PC-3 (cell line): Measurements from ENCODE around the gene SLC9B2. TPM values are rescaled to one million over a fixed set of nuclear protein-coding genes. Genes with fewer than 3 reads are reported as not detected.
"Not testable (repeated sequence)": the region's sequence is repeated elsewhere in the genome, so short reads cannot be mapped to it uniquely, and the experiment has no call there.

ENCODE experiments used
- ATAC-seq: fragments of 200-7000 bp; cut with Tn5 transposase; 2 replicates; pipeline ENCODE4 v1.9.1; 2020; ENCODE audit warnings: mild to moderate bottlenecking, moderate library complexity
- BruUV-seq: library from RNA; stranded (reverse); fragments of 400-500 nt; replicated peaks from 2 replicates; lab custom pipeline; 2021; lab: Mats Ljungman, UMichigan
- CTCF ChIA-PET: fragments of 300-600 bp; sonication (Branson Sonifier 250); formaldehyde crosslinking; loops from one replicate; lab custom pipeline; 2022; ENCODE audit warnings: antibody characterized with exemption; lab: Charles Lee
- POLR2A ChIA-PET: fragments of 300-600 bp; sonication (Branson Sonifier 250); formaldehyde crosslinking; loops from one replicate; lab custom pipeline; 2022; ENCODE audit warnings: antibody characterized with exemption; ENCODE audit not compliant: unreplicated experiment; lab: Charles Lee
- DNase-seq: peaks from one replicate; pipeline ENCODE4 v3.0.0-alpha.2; 2015
- H2AFZ ChIP-seq: fragments of 300-600 bp; sonication (generic); 2 replicates; pipeline ENCODE4 v1.6.0; 2016; ENCODE audit warnings: antibody characterized with exemption, low read length
- H3F3A ChIP-seq: fragments of 300-600 bp; sonication (generic); one replicate; pipeline ENCODE4 v1.6.0; 2017; ENCODE audit warnings: antibody characterized with exemption, low read length, control low read depth, mild to moderate bottlenecking; ENCODE audit not compliant: unreplicated experiment
- H3K27ac ChIP-seq: fragments of 300-600 bp; sonication (generic); 2 replicates; pipeline ENCODE4 v1.5.1; 2016; ENCODE audit warnings: mild to moderate bottlenecking, low read length
- H3K27me3 ChIP-seq: fragments of 300-600 bp; sonication (generic); 2 replicates; pipeline ENCODE4 v1.6.1; 2016; ENCODE audit warnings: low read length, mixed read lengths
- H3K36me3 ChIP-seq: fragments of 300-600 bp; sonication (generic); 2 replicates; pipeline ENCODE4 v1.6.1; 2016; ENCODE audit warnings: low read depth, mixed run types, low read length, mixed read lengths
- H3K4me1 ChIP-seq: fragments of 300-600 bp; sonication (generic); 2 replicates; pipeline ENCODE4 v1.5.1; 2016; ENCODE audit warnings: low read length; ENCODE audit not compliant: insufficient read depth
- H3K4me2 ChIP-seq: fragments of 300-600 bp; sonication (generic); 2 replicates; pipeline ENCODE4 v1.6.0; 2016; ENCODE audit warnings: low read length
- H3K4me3 ChIP-seq: fragments of 300-600 bp; sonication (generic); 2 replicates; pipeline ENCODE4 v1.5.1; 2016; ENCODE audit warnings: mild to moderate bottlenecking, low read length, mixed read lengths
- H3K79me2 ChIP-seq: fragments of 300-600 bp; sonication (generic); 2 replicates; pipeline ENCODE4 v1.6.1; 2017; ENCODE audit warnings: low read length, mixed read lengths
- H3K9ac ChIP-seq: fragments of 300-600 bp; sonication (generic); 2 replicates; pipeline ENCODE4 v1.6.0; 2016; ENCODE audit warnings: mild to moderate bottlenecking, low read length
- H3K9me2 ChIP-seq: fragments of 300-600 bp; sonication (generic); replicated peaks from 2 replicates; pipeline ENCODE4 v1.6.1; 2016; ENCODE audit warnings: mixed run types, low read length, mixed read lengths
- H3K9me3 ChIP-seq: fragments of 300-600 bp; sonication (generic); 2 replicates; pipeline ENCODE4 v1.6.1; 2016; ENCODE audit warnings: low read length, mixed read lengths
- H4K20me1 ChIP-seq: fragments of 300-600 bp; sonication (generic); 2 replicates; pipeline ENCODE4 v1.6.1; 2016; ENCODE audit warnings: low read length, mixed read lengths
- CTCF ChIP-seq: fragments of 300-600 bp; sonication (generic); conservative IDR thresholded peaks from 2 replicates; pipeline ENCODE4 v1.5.1; 2017; ENCODE audit warnings: antibody characterized with exemption, low read depth, mild to moderate bottlenecking, low read length
- EZH2 ChIP-seq: fragments of 300-600 bp; sonication (generic); IDR thresholded peaks from one replicate; pipeline ENCODE4 v1.6.1; 2017; ENCODE audit warnings: antibody characterized with exemption, mild to moderate bottlenecking, low read length; ENCODE audit not compliant: unreplicated experiment
- EZH2phosphoT487 ChIP-seq: fragments of 300-600 bp; sonication (generic); IDR thresholded peaks from 2 replicates; pipeline ENCODE4 v1.6.1; 2018; ENCODE audit warnings: mild to moderate bottlenecking, antibody characterized with exemption, low read length, borderline replicate concordance
- intact Hi-C: fragments of 100-400 bp; cut with micrococcal nuclease; formaldehyde crosslinking; loops from 2 replicates; pipeline ENCODE4 v1.9.0; 2023
- total RNA-seq: library from RNA; depleted of rRNA; stranded (reverse); fragments of >200 nt; gene quantifications from 2 replicates; pipeline ENCODE4 v1.2.3, GENCODE V29; 2014

The SLC9B2 gene
- total RNA-seq, 1 experiment from 2014 or later, result 13.6 TPM

DNA sequence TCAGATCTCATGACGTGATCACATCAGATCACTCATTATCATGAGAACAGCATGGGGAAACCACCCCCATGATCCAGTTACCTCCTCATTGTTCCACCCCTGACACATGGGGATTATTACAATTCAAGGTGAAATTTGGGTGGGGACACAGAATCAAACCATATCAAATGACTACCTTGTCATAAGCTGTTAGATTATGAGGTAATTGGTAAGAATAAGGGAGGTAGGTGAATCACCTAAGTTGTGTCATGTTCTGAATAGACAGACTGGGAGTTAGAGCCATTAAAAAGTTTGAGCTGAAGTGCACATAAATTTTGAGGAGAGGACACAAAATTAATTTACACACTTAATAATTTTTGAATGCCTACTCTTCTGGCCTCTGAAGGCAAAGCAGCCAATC lies 81.8 kb downstream of the SLC9B2 start:
- Histone ChIP-seq H3K9me2 (no peaks in the 10 kb centered on the region), H2AFZ (no peak overlapping the region), H3K4me1 (no peaks in the 10 kb centered on the region), H3K27ac (no peak overlapping the region), H3K36me3 (no peaks in the 10 kb centered on the region), H3K9ac (no peak overlapping the region), H3K9me3 (no peaks in the 10 kb centered on the region), H4K20me1 (no peaks in the 10 kb centered on the region), H3K4me3 (no peak overlapping the region), H3K79me2 (no peaks in the 10 kb centered on the region), H3F3A (no peaks in the 10 kb centered on the region), H3K4me2 (no peak overlapping the region), H3K27me3 (no peaks in the 10 kb centered on the region)
- no peak for ATAC-seq
- TF ChIP-seq CTCF (no peak), EZH2 (no peak), EZH2phosphoT487 (no peak)
- DNase-seq, result no peak
- intact Hi-C loops, result no loop called here
- POLR2A ChIA-PET, result no interaction called here
- CTCF ChIA-PET, result no interaction called here
- BruUV-seq, result no TSS peak

- H3K4me2 ChIP-seq, H3K27me3 ChIP-seq, H3K79me2 ChIP-seq, H3K9ac ChIP-seq, ATAC-seq, DNase-seq, CTCF ChIA-PET, POLR2A ChIA-PET, H3K9me2 ChIP-seq, H3K9me3 ChIP-seq, H2AFZ ChIP-seq, H3K4me1 ChIP-seq, H3K4me3 ChIP-seq, H4K20me1 ChIP-seq, intact Hi-C loops, H3K36me3 ChIP-seq, H3F3A ChIP-seq, H3K27ac ChIP-seq, BruUV-seq: not testable (repeated sequence)
Measured at GRCh38 chr4:102993985-102994384, 82.6 kb downstream of the SLC9B2 start.

GRCh38 chr4:102988429-102989020 lies 88.0 kb downstream of the SLC9B2 start:
- TF ChIP-seq EZH2 (no peak), CTCF (no peak), EZH2phosphoT487 (no peak)
- H3K4me1 ChIP-seq, result no peaks in the 10 kb centered on the region
- H3K36me3 ChIP-seq, result no peaks in the 10 kb centered on the region
- H3F3A ChIP-seq, result no peaks in the 10 kb centered on the region
- no peak overlapping the region for H3K4me3 ChIP-seq
- no peaks in the 10 kb centered on the region for H3K9me3 ChIP-seq
- intact Hi-C loops, result no loop called here
- ChIA-PET POLR2A (no interaction called here), CTCF (no interaction called here)
- H3K9ac ChIP-seq, result no peak overlapping the region
- no peak for DNase-seq
- no TSS peak for BruUV-seq
- no peaks in the 10 kb centered on the region for H3K27me3 ChIP-seq
- H3K9me2 ChIP-seq, result no peaks in the 10 kb centered on the region
- no peaks in the 10 kb centered on the region for H3K79me2 ChIP-seq
- ATAC-seq, result no peak
- H3K27ac ChIP-seq, result no peak overlapping the region
- no peak overlapping the region for H3K4me2 ChIP-seq
- no peaks in the 10 kb centered on the region for H4K20me1 ChIP-seq
- no peak overlapping the region for H2AFZ ChIP-seq
